ENCODE data around the gene HOXB5.

Gene HOXB5

GRCh38 chr17:48630925-48631692 is 37.5 kb upstream of the HOXB5 start:
- Histone ChIP-seq H3K4me2 (ENCODE audit: low read length) (no peak overlapping the region), H2AFZ (ENCODE audit: low read depth, low read length) (no peak overlapping the region), H3K27me3 (ENCODE audit: low read depth, low read length) (peaks cover 24% of the 10 kb centered on the region), H4K20me1 (ENCODE audit: insufficient read depth, low read length) (no peaks in the 10 kb centered on the region), H3K4me3 (ENCODE audit: low read length) (no peak overlapping the region), H3K4me1 (ENCODE audit: low read length) (peaks cover 38% of the 10 kb centered on the region), H3K27ac (ENCODE audit: low read length) (no peak overlapping the region), H3K79me2 (ENCODE audit: low read length) (no peaks in the 10 kb centered on the region), H3K9me3 (ENCODE audit: insufficient read depth, low read length) (no peaks in the 10 kb centered on the region), H3K36me3 (replicated peaks; ENCODE audit: low read depth, low read length) (no peaks in the 10 kb centered on the region), H3K9ac (ENCODE audit: low read length) (no peak overlapping the region)
- TF ChIP-seq EZH2phosphoT487 (IDR thresholded peaks at IDR 0.05; ENCODE audit: low read depth) (no peak), CTCF (IDR thresholded peaks at IDR 0.05; ENCODE audit: low read depth, low read length) (no peak)

- Histone ChIP-seq H2AFZ (ENCODE audit: low read depth, low read length) (no peak overlapping the region), H3K4me2 (ENCODE audit: low read length) (no peak overlapping the region), H4K20me1 (ENCODE audit: insufficient read depth, low read length) (no peaks in the 10 kb centered on the region), H3K27ac (ENCODE audit: low read length) (no peak overlapping the region), H3K27me3 (ENCODE audit: low read depth, low read length) (peaks cover 24% of the 10 kb centered on the region), H3K79me2 (ENCODE audit: low read length) (no peaks in the 10 kb centered on the region), H3K9me3 (ENCODE audit: insufficient read depth, low read length) (no peaks in the 10 kb centered on the region), H3K4me1 (ENCODE audit: low read length) (peaks cover 30% of the 10 kb centered on the region), H3K36me3 (replicated peaks; ENCODE audit: low read depth, low read length) (no peaks in the 10 kb centered on the region), H3K9ac (ENCODE audit: low read length) (no peak overlapping the region), H3K4me3 (ENCODE audit: low read length) (no peak overlapping the region)
- TF ChIP-seq CTCF (IDR thresholded peaks at IDR 0.05; ENCODE audit: low read depth, low read length) (no peak), EZH2phosphoT487 (IDR thresholded peaks at IDR 0.05; ENCODE audit: low read depth) (no peak)
Measured at GRCh38 chr17:48630009-48630924, 36.7 kb upstream of the HOXB5 start.

GRCh38 chr17:48629411-48629759 is 35.8 kb upstream of the HOXB5 start:
- peaks cover 30% of the 10 kb centered on the region for H3K27me3 ChIP-seq (ENCODE audit: low read depth, low read length)
- TF ChIP-seq EZH2phosphoT487 (IDR thresholded peaks at IDR 0.05; ENCODE audit: low read depth) (no peak), CTCF (IDR thresholded peaks at IDR 0.05; ENCODE audit: low read depth, low read length) (no peak)

More at GRCh38 chr17:48629411-48629759, 35.8 kb upstream of the HOXB5 start:
- no peak overlapping the region for H3K4me3 ChIP-seq (ENCODE audit: low read length)
- H3K9ac ChIP-seq (ENCODE audit: low read length): no peak overlapping the region
- H3K9me3 ChIP-seq (ENCODE audit: insufficient read depth, low read length): no peaks in the 10 kb centered on the region
- no peak overlapping the region for H3K4me2 ChIP-seq (ENCODE audit: low read length)
- no peak overlapping the region for H2AFZ ChIP-seq (ENCODE audit: low read depth, low read length)
- no peaks in the 10 kb centered on the region for H4K20me1 ChIP-seq (ENCODE audit: insufficient read depth, low read length)
- no peaks in the 10 kb centered on the region for H3K36me3 ChIP-seq (replicated peaks; ENCODE audit: low read depth, low read length)
- peaks cover 24% of the 10 kb centered on the region for H3K4me1 ChIP-seq (ENCODE audit: low read length)
- H3K27ac ChIP-seq (ENCODE audit: low read length): no peak overlapping the region
- H3K79me2 ChIP-seq (ENCODE audit: low read length): no peaks in the 10 kb centered on the region
